HS-5 (cell line): ENCODE measurements around the gene CEP72.
"Not testable (repeated sequence)": the region's sequence is repeated elsewhere in the genome, so short reads cannot be mapped to it uniquely, and the experiment has no call there.

Experiments
- DNase-seq: peaks from one replicate; pipeline ENCODE4 v3.0.0-alpha.2; 2012; ENCODE audit warnings: low read depth

Gene CEP72, protein sequence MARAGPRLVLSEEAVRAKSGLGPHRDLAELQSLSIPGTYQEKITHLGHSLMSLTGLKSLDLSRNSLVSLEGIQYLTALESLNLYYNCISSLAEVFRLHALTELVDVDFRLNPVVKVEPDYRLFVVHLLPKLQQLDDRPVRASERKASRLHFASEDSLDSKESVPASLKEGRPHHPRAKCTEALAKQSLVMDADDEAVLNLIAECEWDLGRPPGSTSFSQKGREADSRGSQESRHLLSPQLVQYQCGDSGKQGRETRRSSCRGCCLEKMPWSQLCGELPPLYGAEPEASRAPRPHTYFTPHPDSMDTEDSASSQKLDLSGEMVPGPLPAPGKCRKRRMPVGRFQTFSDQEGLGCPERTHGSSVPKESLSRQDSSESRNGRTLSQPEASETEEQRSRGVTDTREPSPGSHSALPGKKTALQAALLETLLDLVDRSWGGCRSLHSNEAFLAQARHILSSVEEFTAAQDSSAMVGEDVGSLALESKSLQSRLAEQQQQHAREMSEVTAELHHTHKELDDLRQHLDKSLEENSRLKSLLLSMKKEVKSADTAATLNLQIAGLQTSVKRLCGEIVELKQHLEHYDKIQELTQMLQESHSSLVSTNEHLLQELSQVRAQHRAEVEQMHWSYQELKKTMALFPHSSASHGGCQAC

DNA sequence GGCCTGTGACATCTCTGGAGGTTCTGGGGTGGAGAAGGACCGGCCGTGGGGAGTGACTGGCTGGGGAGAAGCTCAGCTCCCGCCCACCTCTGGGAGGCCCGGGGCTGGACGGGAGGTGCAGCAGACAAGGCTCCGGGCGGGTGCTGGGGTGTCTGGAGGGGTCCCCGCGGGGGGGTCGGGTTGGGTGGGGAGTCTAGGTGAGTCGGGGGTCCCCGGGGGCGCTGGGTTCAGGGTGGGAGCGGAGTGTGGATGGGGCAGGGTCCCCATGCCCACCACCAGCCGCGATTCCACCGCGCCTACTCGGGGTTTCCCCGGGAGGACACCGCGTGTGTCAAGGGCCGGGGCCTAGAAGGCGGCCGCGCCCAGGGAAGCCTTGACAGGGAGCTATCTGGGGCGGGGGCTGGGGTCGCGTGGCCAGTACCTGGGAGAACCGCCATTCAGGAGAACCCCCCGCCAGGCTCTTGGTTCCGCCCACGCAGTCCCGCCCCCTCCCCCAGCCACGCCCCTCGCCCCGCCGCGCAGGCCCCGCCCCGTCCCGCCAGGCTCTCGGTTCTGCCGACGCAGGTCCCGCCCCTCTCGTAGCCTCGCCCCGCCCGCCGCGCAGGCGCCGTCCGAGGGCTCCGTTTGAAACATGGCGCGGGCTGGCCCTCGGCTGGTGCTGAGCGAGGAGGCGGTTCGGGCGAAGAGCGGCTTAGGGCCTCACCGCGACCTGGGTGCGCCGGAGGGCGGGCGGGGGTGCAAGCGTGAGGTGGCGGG lies at the start of gene CEP72:
TSS of gene CEP72 (plus strand) at position 610 of the 756 bp plus-strand sequence. CDS start at position 632, 22 bp downstream.
- no peak for DNase-seq

DNA sequence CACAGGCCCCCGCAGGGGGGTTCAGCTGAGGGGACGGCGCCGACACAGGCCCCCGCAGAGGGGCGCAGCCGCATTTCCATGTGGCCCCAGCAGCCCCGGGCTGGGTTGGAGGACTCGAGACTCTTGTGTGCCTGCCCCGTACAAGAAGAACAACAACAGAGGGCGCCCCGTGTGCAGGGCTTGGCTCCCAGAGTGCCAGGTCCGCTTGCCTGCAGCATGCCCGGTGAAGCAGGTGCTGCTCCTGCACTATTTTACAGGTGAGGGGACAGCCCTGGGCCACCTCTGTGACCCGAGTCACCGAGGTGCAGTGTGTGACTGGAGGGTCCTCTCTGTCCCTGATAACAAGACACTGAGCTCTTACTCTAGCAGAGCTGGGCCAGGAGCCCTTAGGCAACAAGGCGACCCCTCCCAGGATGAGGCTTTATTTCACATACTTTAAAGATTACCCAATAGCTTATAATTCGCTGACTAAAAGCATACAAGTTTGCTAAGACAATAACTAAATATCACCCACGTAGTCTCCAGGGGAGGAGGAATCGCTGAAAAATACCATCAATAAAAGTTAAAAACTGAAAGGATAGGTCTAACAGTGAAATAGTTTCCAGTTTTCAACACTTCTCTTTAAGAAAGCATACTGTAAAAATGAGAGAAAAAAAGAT lies 46.2 kb upstream of the CEP72 start:
- DNase-seq = no peak

DNA sequence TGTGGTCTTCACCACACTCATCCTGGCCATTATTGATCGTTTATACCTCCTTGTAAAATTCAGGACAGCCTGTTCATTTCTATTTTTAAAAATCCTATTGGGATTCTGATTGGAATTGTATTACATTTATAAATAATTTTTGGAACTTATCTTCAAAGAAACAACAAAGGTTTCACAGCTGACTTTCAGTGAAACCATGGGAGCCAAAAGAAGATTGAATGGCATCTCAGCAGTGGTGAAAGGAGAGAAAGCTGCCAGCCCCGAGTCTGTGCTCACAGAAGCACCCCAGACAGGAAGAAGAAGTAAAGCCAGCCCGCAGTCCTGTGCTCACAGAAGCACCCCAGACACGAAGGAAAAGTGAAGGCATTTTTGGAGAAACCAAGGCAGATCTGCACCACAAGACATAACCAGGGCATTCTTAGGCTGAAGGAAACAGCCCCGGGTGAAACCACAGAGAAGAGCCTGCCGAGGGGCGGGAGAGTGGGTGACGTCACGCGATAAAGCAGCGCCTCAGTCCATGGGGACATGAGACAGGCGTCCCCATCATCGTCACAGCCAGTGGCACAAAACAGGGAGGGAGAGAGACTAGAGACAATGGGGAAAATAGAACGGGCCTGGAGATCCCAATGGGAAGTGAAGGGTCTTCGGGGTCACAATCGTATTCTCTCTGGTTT lies 45.4 kb upstream of the CEP72 start:
- DNase-seq = no peak

DNA sequence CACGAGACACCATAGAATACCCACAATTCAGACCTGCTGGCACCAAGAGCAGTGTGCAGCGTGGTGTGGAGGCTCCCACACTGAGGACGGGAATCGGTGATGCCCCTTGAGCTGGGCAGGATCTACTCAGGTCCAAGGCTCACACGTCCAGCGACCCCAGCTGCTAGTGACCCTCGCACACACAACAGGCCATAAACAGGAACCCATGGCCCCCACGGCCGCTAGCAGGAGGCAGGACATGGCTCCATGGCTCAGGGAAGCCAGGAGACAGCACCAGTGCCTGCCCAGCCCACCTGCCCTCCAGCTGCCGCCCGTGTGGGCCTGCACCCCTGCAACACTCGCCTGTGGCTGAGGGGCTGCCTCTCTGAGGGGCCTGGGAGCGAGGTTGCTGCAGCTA lies 44.5 kb upstream of the CEP72 start:
- DNase-seq = no peak

DNA sequence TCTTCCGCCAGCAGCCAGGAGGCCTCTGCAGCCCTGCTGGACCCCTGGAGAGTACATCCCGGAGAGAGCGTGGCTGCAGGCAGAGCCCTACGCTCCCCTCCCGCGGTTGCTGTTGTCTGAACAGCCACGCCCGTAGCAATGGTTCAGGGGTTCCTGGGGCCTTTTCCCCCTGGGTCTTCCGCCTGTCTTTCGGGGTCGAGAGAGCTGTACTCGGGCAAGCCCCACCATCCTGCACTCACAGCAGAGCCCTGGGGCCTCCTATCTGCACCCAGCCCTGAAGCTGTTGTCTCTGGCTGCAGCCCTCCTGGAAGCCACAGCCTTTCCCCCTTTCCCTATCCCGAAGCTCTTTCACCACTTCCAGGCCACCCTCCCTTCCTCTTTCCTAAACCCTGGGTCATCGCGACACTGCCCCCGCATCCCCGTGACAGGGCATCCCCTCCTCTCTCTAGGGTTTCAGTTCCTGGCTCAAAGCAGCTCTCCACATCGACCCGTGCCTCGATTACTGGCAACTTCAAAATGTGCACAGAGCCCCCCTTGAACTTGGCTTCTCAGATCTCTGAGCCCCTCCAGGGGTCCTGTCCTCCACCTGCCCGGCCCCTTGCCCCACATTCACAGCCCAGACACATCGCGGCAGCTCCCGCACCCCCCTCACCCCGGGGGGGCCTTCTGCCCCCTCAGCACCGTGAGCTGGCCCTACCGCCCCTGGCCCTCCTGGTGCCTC lies 43.9 kb upstream of the CEP72 start:
- no peak for DNase-seq

DNA sequence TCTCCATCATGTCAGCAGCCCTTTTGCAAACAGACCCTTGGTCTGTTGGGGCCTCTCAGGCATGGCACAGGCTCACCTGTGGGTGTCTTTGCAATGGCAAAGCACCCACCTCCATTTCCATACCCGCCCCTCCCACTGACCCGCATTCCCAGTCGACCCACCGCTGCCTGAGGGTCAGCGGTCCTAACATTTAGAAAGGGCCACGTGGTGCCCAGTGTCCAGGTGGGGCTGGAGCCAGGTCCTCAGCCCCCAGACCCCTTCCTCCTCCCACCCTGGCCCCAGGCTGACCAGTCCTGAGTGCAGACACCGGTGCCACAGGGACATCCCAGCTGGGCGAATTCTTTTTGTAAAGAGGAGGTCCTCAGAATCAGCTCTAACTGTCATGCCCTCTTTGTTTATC lies 43.3 kb upstream of the CEP72 start:
- no peak for DNase-seq

DNA sequence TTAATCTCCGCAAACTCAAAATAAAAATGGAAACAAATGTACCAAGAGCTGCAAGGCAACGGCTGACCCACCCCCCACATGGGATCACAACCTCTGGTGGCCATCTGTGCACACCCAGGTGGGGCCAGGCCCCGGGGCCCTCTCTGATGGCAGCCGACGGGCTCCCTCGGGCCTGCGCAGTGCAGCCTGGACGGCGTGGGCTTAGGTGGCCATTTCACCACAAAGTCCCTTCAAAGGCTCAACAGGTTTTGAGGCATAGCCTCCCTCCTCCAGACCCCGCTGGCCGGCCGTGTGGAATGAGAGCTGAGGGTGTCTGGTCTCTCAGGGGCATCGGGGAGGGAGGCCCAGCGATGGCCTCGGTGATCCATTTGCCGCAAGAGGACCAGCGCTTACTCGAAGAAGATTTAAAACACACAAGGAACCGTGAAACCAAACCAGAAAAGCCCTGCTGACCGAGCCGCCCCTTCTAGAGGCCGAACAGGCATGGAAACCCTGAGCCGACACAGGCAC lies 42.7 kb upstream of the CEP72 start:
- DNase-seq = no peak

DNA sequence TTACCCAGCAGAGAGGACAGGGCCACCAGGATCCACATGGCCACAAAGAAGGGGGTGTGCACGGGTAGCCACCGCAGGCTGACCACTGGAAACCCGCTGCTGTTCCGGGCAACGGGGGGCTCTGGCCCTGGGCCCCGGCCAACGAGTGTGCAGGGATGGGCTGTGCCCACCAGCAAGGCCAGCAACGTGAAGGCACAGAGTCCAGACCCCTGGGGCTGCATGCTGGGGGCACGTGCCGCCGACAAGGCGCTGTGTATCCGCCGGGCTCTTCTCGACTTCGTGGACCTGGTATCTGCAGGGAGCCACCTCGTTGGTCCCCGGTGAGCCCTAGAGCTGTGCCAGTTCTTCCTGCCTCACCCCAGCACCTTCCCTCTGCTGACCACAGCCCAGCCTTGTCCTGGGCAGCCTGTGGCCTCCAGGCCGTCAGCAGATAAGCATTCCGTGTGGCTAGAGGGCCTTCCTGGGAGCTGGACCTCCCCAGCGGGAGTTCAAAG lies 42.2 kb upstream of the CEP72 start:
- no peak for DNase-seq

DNA sequence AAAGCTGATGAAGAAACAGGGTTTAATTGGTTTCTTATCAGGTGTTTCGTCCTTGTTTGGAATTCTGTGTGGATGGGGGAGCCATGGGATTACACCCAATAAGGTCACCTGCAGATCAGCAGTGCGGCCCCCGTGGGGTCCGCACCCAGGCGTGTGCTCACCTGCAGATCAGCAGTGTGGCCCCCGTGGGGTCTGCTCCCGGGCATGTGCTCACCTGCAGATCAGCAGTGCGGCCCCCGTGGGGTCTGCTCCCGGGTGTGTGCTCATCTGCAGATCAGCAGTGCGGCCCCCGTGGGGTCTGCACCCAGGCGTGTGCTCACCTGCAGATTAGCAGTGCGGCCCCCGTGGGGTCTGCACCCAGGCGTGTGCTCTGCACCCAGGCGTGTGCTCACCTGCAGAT lies 41.7 kb upstream of the CEP72 start:
- no peak for DNase-seq

DNA sequence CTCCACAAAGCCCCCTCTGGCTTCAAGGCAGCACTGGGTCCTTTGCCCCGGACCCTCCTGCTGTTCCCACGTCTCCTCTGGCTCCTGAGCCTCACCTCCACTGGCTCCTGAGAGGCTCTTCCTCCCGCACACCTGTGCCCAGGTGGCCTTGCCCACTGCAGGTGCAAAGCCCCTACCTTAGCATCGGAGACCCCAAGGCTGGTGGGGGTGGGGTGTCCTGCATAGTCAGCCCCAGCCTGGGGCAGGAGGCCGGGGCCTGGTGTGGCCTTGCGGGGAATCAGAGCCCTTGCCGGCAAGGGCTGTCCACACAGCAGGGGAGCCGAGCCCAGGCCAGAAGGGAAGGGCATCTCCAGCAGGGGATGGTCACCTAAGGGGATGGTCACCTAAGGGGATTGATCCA lies 41.3 kb upstream of the CEP72 start:
- DNase-seq = no peak

DNA sequence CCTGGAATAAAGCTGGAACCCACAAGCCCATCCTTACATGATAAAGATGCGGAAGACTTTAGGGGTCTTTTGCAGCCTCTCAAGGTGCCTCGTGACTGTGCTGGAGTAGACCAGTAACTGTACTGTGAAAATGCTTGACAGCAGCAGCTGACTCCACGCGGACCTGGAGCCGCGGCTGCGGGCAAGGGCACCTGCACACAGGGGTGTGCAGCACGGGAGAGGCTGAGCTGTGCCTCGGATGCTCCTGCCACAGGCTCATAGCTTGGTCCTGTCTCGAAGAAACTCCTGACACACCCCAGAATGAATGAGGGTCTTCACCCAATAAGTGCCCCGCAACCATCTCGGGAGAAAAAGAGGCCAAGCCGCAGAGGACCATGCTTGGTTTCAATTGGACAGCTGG lies 40.3 kb upstream of the CEP72 start:
- DNase-seq = no peak

DNA sequence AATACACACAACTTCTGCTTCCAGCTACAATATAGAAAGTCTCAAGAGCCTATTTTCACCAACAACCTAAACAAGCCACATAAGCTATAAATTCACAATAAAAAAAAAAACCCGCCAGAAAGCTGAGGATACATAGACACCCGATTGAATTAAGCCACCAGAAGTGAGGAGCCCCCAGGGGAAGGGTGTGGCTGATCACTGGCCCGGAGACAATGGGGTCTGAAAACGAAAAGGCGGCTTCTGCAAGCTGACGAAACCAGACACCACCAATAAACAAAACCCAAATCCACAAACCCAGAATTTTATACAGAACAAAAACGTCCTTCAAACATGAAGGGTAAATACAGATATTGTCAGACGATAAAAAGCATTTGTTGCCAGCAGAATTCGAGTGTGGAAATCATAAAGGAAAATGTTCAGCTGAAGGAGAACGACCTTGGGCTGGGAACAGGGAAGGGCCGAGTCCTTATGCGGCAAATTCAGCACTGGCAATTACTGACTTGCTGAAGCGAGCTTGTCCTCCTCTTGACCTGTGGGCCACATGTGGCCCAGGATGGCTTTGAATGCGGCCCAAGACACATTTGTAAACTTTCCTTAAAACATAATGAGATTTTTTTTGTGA lies 39.6 kb upstream of the CEP72 start:
- no peak for DNase-seq

DNA sequence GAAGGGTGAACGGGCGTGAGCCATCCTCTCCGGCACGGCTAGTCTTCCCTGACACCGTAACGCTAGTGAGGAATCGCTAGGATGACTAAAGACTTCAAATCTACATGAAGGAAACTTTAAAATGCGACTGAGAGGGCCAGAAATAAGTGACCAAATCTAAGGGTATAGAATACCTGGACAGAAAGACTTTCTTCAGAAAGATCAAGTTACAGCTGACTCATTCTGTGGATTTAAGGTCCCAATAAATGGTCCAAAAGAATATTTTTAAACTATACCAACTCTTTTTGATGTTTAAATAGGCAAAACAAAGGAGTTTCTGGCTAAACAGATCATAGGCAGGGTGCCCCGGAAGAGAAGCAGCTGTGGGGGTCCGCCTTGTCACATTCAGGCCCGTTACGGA lies 38.9 kb upstream of the CEP72 start:
- DNase-seq = no peak

DNA sequence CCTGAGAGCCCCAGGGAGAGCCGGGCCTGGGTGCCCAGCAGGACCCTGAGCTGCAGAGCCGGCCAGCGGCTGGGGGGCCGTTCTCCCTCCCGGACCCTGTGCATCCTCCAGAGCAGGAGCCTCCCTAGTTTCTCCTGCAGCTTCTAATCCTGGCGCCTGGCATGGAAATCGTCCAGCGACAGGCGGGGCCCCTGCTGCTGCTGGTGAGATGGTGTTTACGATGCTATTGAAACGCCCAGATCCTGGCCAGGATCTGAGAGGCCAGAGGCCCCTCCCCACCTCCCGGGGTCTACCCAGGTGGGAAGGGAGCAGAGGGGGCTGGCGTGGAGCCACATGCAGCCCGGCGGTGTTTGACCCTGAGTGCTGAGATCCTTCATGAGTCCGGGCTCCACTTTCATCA lies 38.2 kb upstream of the CEP72 start:
- no peak for DNase-seq

DNA sequence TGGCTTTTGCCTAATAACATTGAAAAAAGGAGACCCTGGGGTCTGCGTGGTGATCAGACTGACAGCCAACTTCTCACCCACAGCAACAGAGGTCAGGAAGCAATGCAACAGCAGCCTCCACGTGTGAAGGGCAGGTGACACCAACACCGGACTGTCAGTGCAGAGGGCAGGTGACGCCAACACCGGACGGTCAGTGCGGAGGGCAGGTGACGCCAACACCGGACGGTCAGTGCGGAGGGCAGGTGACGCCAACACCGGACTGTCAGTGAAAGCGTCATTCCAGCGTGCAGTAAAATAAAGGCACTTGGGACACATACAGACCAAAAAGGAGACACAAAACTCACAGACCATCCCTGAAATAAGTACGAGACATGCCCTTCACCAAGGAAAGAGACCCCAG lies 37.2 kb upstream of the CEP72 start:
- no peak for DNase-seq

DNA sequence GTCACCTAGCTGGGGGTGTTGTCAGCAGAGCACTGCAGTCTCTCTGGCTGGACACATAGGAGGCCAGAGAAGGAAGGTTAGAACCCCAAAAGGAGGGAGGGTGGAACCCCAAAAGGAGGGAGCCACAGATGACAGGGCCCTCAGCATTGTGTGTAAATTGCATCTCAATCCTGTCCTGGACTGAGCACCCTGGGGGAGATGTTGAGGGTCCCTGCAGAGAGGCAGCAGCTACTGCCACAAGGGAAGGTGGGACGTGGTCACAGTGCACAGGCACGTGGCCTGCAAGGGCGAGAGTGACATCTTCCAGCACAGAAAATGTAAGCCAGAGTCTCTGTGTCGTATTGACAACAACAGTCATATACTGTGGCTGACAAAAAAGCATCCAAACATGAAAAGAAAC lies 36.5 kb upstream of the CEP72 start:
- DNase-seq = no peak

DNA sequence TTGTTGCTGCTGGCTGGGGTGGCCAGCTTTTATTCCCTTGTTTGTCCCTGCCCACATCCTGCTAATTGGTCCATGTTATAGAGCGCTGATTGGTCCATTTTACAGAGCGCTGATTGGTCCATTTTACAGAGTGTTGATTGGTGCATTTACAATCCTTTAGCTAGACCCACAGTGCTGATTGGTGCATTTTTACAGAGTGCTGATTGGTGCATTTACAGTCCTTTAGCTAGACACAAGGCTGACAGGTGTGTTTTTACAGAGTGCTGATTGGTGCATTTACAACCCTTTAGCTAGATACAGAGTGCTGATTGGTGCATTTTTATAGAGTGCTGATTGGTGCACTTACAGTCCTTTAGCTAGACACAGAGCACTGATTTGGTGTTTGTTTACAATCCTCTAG lies 34.9 kb upstream of the CEP72 start:
- DNase-seq = not testable (repeated sequence)

DNA sequence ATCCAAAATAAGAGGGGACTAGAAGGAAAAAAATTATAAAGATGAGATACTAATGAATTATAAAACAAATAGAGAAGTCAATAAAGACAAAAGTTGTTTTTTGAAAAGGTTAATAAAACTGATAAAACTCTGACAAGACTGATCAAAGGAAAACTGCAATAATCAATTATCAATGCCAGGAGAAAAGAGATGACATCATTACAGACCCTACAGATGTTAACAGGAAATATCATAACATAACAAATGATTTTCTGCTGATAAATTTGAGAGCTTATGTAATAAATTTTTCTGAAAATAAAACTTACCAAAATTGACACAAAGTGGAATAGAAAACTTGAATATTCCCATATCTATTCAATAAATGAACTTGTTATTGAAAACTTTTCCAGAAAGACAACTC lies 34.3 kb upstream of the CEP72 start:
- no peak for DNase-seq

DNA sequence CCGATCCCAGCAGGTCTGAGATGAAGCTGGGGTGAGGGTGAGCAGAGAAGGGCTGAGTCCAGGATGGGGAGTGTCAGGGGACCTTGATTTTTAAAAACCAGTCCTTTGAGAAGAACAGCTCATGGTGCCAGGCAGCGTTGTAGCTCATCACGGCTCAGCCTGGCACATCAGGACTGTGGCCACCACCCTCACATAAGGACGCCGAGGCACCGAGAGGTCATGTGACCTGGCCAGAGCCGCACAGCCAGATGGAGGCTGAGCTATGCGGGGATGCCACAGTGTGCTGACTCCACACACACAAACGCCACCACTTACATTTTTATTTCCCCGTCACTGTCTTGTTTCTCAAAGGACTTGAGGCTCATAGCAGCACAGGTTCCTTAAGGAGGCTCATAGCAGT lies 32.9 kb upstream of the CEP72 start:
- DNase-seq = no peak

DNA sequence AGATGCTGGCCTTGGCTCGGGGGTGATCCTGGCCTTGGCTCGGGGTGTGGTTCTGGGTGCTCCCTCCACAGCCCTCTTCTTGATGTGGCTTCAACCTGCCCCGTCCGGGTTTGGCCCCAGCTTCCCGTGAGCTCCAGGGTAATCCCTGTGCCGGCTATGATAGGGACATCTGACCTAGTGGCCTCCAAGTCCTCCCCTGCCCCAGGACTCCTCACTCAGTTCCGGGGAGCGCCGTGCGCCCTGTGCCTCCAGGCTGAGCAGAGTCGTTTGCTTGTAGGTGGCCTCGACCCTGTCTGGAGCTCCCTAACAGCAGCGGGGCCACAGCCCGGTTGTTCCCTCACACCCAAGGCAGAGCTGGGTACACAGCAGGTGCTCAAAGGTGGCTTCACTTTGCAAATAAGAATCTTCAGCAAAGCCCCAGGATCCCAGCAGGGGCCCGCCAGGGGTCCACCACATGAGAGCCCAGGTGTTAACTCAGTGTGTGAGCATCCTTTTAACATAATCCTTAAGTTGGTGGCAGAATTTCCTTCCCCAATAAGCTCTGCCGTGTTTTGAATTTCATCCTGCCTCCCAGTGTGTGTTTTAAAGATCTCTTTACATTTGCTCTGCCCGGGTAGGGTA lies 32.3 kb upstream of the CEP72 start:
- DNase-seq = no peak
